ENCODE results near the gene ENTPD7.
"Not testable (repeated sequence)": the region's sequence is repeated elsewhere in the genome, so short reads cannot be mapped to it uniquely, and the experiment has no call there.

The ENTPD7 gene

GRCh38 chr10:99659031-99659867, at the start of gene ENTPD7:
ENTPD7 (plus strand) TSS chr10:99659509; CDS start chr10:99659957, 448 bp downstream.
- DNase-seq, result peak; percentile 82

GRCh38 chr10:99610221-99610620, 49.1 kb upstream of the ENTPD7 start:
- DNase-seq, result no peak

- no peak for DNase-seq
These were observed 48.0 kb upstream of the ENTPD7 start for GRCh38 chr10:99611326-99611725.

- peak; percentile 16 for DNase-seq
These were observed 47.0 kb upstream of the ENTPD7 start for GRCh38 chr10:99612167-99612831.

GRCh38 chr10:99615426-99615825, 43.9 kb upstream of the ENTPD7 start:
- no peak for DNase-seq

- no peak for DNase-seq
These were observed 41.6 kb upstream of the ENTPD7 start for GRCh38 chr10:99617696-99618095.

- no peak for DNase-seq
These were observed 40.1 kb upstream of the ENTPD7 start for GRCh38 chr10:99619090-99619800.

- no peak for DNase-seq
These were observed 39.2 kb upstream of the ENTPD7 start, which contains the start of gene SLC25A28 for GRCh38 chr10:99619851-99620710. SLC25A28 (minus strand) TSS chr10:99620439; CDS start chr10:99620335, 104 bp downstream.

GRCh38 chr10:99620711-99621453, 38.4 kb upstream of the ENTPD7 start:
- DNase-seq, result peak; percentile 78

- peak; percentile 6 for DNase-seq
These were observed 37.7 kb upstream of the ENTPD7 start for GRCh38 chr10:99621454-99622251.

- DNase-seq, result no peak
These were observed 35.4 kb upstream of the ENTPD7 start for GRCh38 chr10:99623919-99624318.

- DNase-seq, result not testable (repeated sequence)
These were observed 34.2 kb upstream of the ENTPD7 start for GRCh38 chr10:99625124-99625523.

GRCh38 chr10:99628923-99629624, 30.2 kb upstream of the ENTPD7 start:
- no peak for DNase-seq

GRCh38 chr10:99629625-99629978, 29.7 kb upstream of the ENTPD7 start:
- no peak for DNase-seq

- DNase-seq, result no peak
These were observed 28.9 kb upstream of the ENTPD7 start for GRCh38 chr10:99630433-99630832.

GRCh38 chr10:99630991-99631390, 28.3 kb upstream of the ENTPD7 start:
- DNase-seq, result no peak

GRCh38 chr10:99631496-99631895, 27.8 kb upstream of the ENTPD7 start:
- no peak for DNase-seq

- no peak for DNase-seq
These were observed 25.5 kb upstream of the ENTPD7 start for GRCh38 chr10:99633832-99634231.

- no peak for DNase-seq
These were observed 11.6 kb upstream of the ENTPD7 start for GRCh38 chr10:99647601-99648151.

- DNase-seq, result no peak
These were observed 10.6 kb upstream of the ENTPD7 start for GRCh38 chr10:99648717-99649116.
